Progenitor cell of endocrine pancreas (in vitro differentiated cells): ENCODE measurements around the gene MRNIP. TPM values are rescaled to one million over a fixed set of nuclear protein-coding genes. Genes with fewer than 3 reads are reported as not detected.
A peak's percentile ranks its signal among the peaks of the same experiment; 100 is the strongest.

ENCODE experiments used
- DNase-seq: peaks from one replicate; pipeline ENCODE4 v3.0.0; 2021; ENCODE audit warnings: low spot score; ENCODE audit not compliant: unreplicated experiment
- H3K27ac Mint-ChIP-seq: 2 replicates; pipeline ENCODE4 v1.8.0; 2021; ENCODE audit warnings: mild to moderate bottlenecking, moderate library complexity, mixed read lengths
- H3K27me3 Mint-ChIP-seq: 2 replicates; pipeline ENCODE4 v1.8.0; 2021; ENCODE audit warnings: mixed read lengths
- H3K36me3 Mint-ChIP-seq: 2 replicates; pipeline ENCODE4 v1.8.0; 2022; ENCODE audit warnings: mixed read lengths; ENCODE audit not compliant: insufficient read depth
- H3K4me1 Mint-ChIP-seq: 2 replicates; pipeline ENCODE4 v1.8.0; 2021; ENCODE audit warnings: low read depth, mixed read lengths
- H3K4me3 Mint-ChIP-seq: 2 replicates; pipeline ENCODE4 v1.8.0; 2021; ENCODE audit warnings: low read depth, mild to moderate bottlenecking, moderate library complexity, mixed read lengths
- H3K9me3 Mint-ChIP-seq: 2 replicates; pipeline ENCODE4 v1.8.0; 2021; ENCODE audit warnings: low read depth, mixed read lengths
- CTCF ChIP-seq: fragments of 200-600 bp; sonication (generic); IDR thresholded peaks from one replicate; pipeline ENCODE4 v1.5.0; 2021; ENCODE audit warnings: antibody characterized with exemption, mild to moderate bottlenecking; ENCODE audit not compliant: unreplicated experiment
- total RNA-seq: library from RNA; stranded (reverse); gene quantifications from 2 replicates; pipeline ENCODE4 v1.2.1, GENCODE V29; 2021

Gene MRNIP
- total RNA-seq, 1 donor from 2014 or later, result 63.4 TPM

- TF ChIP-seq CTCF, result no peak
- Mint-ChIP-seq H3K27ac (no peak overlapping the region), H3K9me3 (no peaks in the 10 kb centered on the region)
Measured at GRCh38 chr5:179814090-179814489, 44.5 kb downstream of the MRNIP start.

GRCh38 chr5:179812997-179813607, 45.5 kb downstream of the MRNIP start:
- Mint-ChIP-seq H3K27me3 (peaks cover 2% of the 10 kb centered on the region), H3K9me3 (no peaks in the 10 kb centered on the region), H3K27ac (no peak overlapping the region), H3K4me3 (no peak overlapping the region), H3K36me3 (peaks cover 11% of the 10 kb centered on the region), H3K4me1 (peaks cover 5% of the 10 kb centered on the region)
- no peak for DNase-seq
- TF ChIP-seq CTCF, result no peak

More at GRCh38 chr5:179814090-179814489, 44.5 kb downstream of the MRNIP start:
- no peak for DNase-seq
- H3K36me3 Mint-ChIP-seq, result peaks cover 11% of the 10 kb centered on the region
- H3K4me3 Mint-ChIP-seq, result no peak overlapping the region
- peaks cover 2% of the 10 kb centered on the region for H3K27me3 Mint-ChIP-seq
- H3K4me1 Mint-ChIP-seq, result peaks cover 9% of the 10 kb centered on the region

- Mint-ChIP-seq H3K27me3 (peaks cover 2% of the 10 kb centered on the region), H3K27ac (no peak overlapping the region), H3K4me1 (peaks cover 2% of the 10 kb centered on the region), H3K36me3 (peaks cover 11% of the 10 kb centered on the region), H3K4me3 (no peak overlapping the region), H3K9me3 (no peaks in the 10 kb centered on the region)
- no peak for TF ChIP-seq CTCF
- DNase-seq, result no peak
Measured at GRCh38 chr5:179812135-179812825, 46.3 kb downstream of the MRNIP start.

- Mint-ChIP-seq H3K9me3 (no peaks in the 10 kb centered on the region), H3K4me1 (peaks cover 15% of the 10 kb centered on the region), H3K4me3 (peak within 1 kb of the TSS; percentile 75), H3K27me3 (no peaks in the 10 kb centered on the region), H3K36me3 (peaks cover 5% of the 10 kb centered on the region), H3K27ac (peak within 1 kb of the TSS; percentile 85)
- DNase-seq, result peak; percentile 48
- TF ChIP-seq CTCF, result no peak
Measured at GRCh38 chr5:179806250-179807048, 52.2 kb downstream of the MRNIP start, which contains the start of gene MGAT4B. TSS of gene MGAT4B (minus strand) at chr5:179806866. CDS start at chr5:179806583, 283 bp downstream.
